DOHH2 (cell line): ENCODE measurements around the gene CNTNAP2.

Source experiments
- H3F3A ChIP-seq: fragments of 200-600 bp; sonication (generic), shearing (Covaris generic); 2 replicates; pipeline ENCODE4 v1.6.0; 2016; ENCODE audit warnings: antibody characterized with exemption, mild to moderate bottlenecking; ENCODE audit not compliant: control insufficient read depth, insufficient read depth
- H3K27ac ChIP-seq: fragments of 200-600 bp; sonication (generic); 2 replicates; pipeline ENCODE4 v1.5.1; 2014; ENCODE audit warnings: low read depth, mild to moderate bottlenecking, low read length, moderate library complexity
- H3K27me3 ChIP-seq: fragments of 200-600 bp; sonication (generic); 2 replicates; pipeline ENCODE4 v1.6.1; 2014; ENCODE audit warnings: mild to moderate bottlenecking, low read length, mixed read lengths; ENCODE audit not compliant: control insufficient read depth
- H3K36me3 ChIP-seq: fragments of 200-600 bp; sonication (generic); 2 replicates; pipeline ENCODE4 v1.6.1; 2014; ENCODE audit warnings: mild to moderate bottlenecking, low read length, moderate library complexity, mixed read lengths; ENCODE audit not compliant: control insufficient read depth
- H3K4me1 ChIP-seq: fragments of 200-600 bp; sonication (generic); 2 replicates; pipeline ENCODE4 v1.6.1; 2014; ENCODE audit warnings: mild to moderate bottlenecking, low read length, mixed read lengths; ENCODE audit not compliant: control insufficient read depth
- H3K4me2 ChIP-seq: fragments of 200-600 bp; sonication (generic); 2 replicates; pipeline ENCODE4 v1.6.0; 2014; ENCODE audit warnings: mild to moderate bottlenecking, low read length, moderate library complexity
- H3K4me3 ChIP-seq: fragments of 200-600 bp; sonication (generic); 2 replicates; pipeline ENCODE4 v1.5.1; 2014; ENCODE audit warnings: mild to moderate bottlenecking, low read length, mixed read lengths
- H3K79me2 ChIP-seq: fragments of 200-600 bp; sonication (generic); 2 replicates; pipeline ENCODE4 v1.6.1; 2014; ENCODE audit warnings: mild to moderate bottlenecking, low read length, mixed read lengths; ENCODE audit not compliant: control insufficient read depth
- H3K9me2 ChIP-seq: fragments of 200-600 bp; sonication (generic); replicated peaks from 2 replicates; pipeline ENCODE4 v1.6.1; 2014; ENCODE audit warnings: mild to moderate bottlenecking, low read length, mixed read lengths; ENCODE audit not compliant: control insufficient read depth
- H3K9me3 ChIP-seq: fragments of 200-600 bp; sonication (generic); 2 replicates; pipeline ENCODE4 v1.6.1; 2014; ENCODE audit warnings: antibody characterized with exemption, low read length, mixed read lengths; ENCODE audit not compliant: control insufficient read depth, insufficient read depth
- H4K20me1 ChIP-seq: fragments of 200-600 bp; sonication (generic); 2 replicates; pipeline ENCODE4 v1.6.0; 2014; ENCODE audit warnings: low read depth, mild to moderate bottlenecking, antibody characterized with exemption, low read length, moderate library complexity; ENCODE audit not compliant: control insufficient read depth, insufficient read depth
- CTCF ChIP-seq: fragments of 200-600 bp; sonication (generic); IDR thresholded peaks from one replicate; pipeline ENCODE4 v1.5.1; 2014; ENCODE audit warnings: antibody characterized with exemption, mild to moderate bottlenecking, low read depth, low read length; ENCODE audit not compliant: poor library complexity, severe bottlenecking
- EZH2phosphoT487 ChIP-seq: fragments of 200-600 bp; sonication (generic); IDR thresholded peaks from 2 replicates; pipeline ENCODE4 v1.6.1; 2017; ENCODE audit warnings: borderline replicate concordance, mild to moderate bottlenecking, antibody characterized with exemption, low read length, moderate library complexity, mixed read lengths

Gene CNTNAP2

GRCh38 chr7:146378196-146378595 lies 261.6 kb downstream of the CNTNAP2 start:
- H3K9me2 ChIP-seq = no peaks in the 10 kb centered on the region
- no peaks in the 10 kb centered on the region for H3K27me3 ChIP-seq
- H3F3A ChIP-seq = no peaks in the 10 kb centered on the region
- no peaks in the 10 kb centered on the region for H3K9me3 ChIP-seq
- H3K4me2 ChIP-seq = no peak overlapping the region
- H3K79me2 ChIP-seq = no peaks in the 10 kb centered on the region
- no peaks in the 10 kb centered on the region for H3K4me1 ChIP-seq
- H4K20me1 ChIP-seq = no peaks in the 10 kb centered on the region
- no peaks in the 10 kb centered on the region for H3K36me3 ChIP-seq
- no peak overlapping the region for H3K27ac ChIP-seq
- TF ChIP-seq EZH2phosphoT487 (no peak), CTCF (no peak)
- no peak overlapping the region for H3K4me3 ChIP-seq

GRCh38 chr7:146387140-146387539 lies 270.5 kb downstream of the CNTNAP2 start:
- no peaks in the 10 kb centered on the region for H3F3A ChIP-seq
- H3K36me3 ChIP-seq = no peaks in the 10 kb centered on the region
- no peak overlapping the region for H3K4me2 ChIP-seq

GRCh38 chr7:146388928-146389327 lies 272.3 kb downstream of the CNTNAP2 start:
- H3K9me2 ChIP-seq = no peaks in the 10 kb centered on the region
- no peaks in the 10 kb centered on the region for H3F3A ChIP-seq
- H3K9me3 ChIP-seq = no peaks in the 10 kb centered on the region
- H3K4me1 ChIP-seq = no peaks in the 10 kb centered on the region
- H3K27ac ChIP-seq = no peak overlapping the region
- H3K27me3 ChIP-seq = no peaks in the 10 kb centered on the region
- H4K20me1 ChIP-seq = no peaks in the 10 kb centered on the region
- H3K36me3 ChIP-seq = no peaks in the 10 kb centered on the region
- no peak overlapping the region for H3K4me3 ChIP-seq
- H3K79me2 ChIP-seq = no peaks in the 10 kb centered on the region
- no peak for TF ChIP-seq CTCF
- no peak for TF ChIP-seq EZH2phosphoT487
- no peak overlapping the region for H3K4me2 ChIP-seq

More at GRCh38 chr7:146387140-146387539, 270.5 kb downstream of the CNTNAP2 start:
- Histone ChIP-seq H3K9me3 (no peaks in the 10 kb centered on the region), H3K4me1 (no peaks in the 10 kb centered on the region), H4K20me1 (no peaks in the 10 kb centered on the region), H3K4me3 (no peak overlapping the region), H3K79me2 (no peaks in the 10 kb centered on the region), H3K9me2 (no peaks in the 10 kb centered on the region), H3K27me3 (no peaks in the 10 kb centered on the region), H3K27ac (no peak overlapping the region)
- no peak for TF ChIP-seq CTCF
- no peak for TF ChIP-seq EZH2phosphoT487

GRCh38 chr7:146393346-146393745 lies 276.7 kb downstream of the CNTNAP2 start:
- Histone ChIP-seq H3K4me1 (no peaks in the 10 kb centered on the region), H3K27me3 (no peaks in the 10 kb centered on the region), H3K9me3 (no peaks in the 10 kb centered on the region), H3K79me2 (no peaks in the 10 kb centered on the region), H3K9me2 (no peaks in the 10 kb centered on the region), H3K36me3 (no peaks in the 10 kb centered on the region), H3K4me3 (no peak overlapping the region), H3F3A (no peaks in the 10 kb centered on the region), H3K27ac (no peak overlapping the region), H3K4me2 (no peak overlapping the region), H4K20me1 (no peaks in the 10 kb centered on the region)
- TF ChIP-seq EZH2phosphoT487 (no peak), CTCF (no peak)
